Astrocyte of the cerebellum (primary cell): Measurements from ENCODE around the gene NIPA2.

Experiments
- DNase-seq: peaks from one replicate; pipeline ENCODE4 v3.0.0-alpha.2; 2011; ENCODE audit warnings: low read depth
- H3K4me3 ChIP-seq: 2 replicates; pipeline ENCODE4 v1.5.1; 2011; ENCODE audit warnings: mild to moderate bottlenecking, low read depth, low read length, moderate library complexity
- CTCF ChIP-seq: IDR thresholded peaks from 2 replicates; pipeline ENCODE4 v1.5.1; 2012; ENCODE audit warnings: low read length, low read depth, moderate library complexity, mild to moderate bottlenecking; ENCODE audit errors: missing control alignments
- in situ Hi-C: cut with HindIII; loops from 2 replicates; pipeline ENCODE4 v1.10.0; 2017; ENCODE audit warnings: low sequenced_read_pairs

The NIPA2 gene

GRCh38 chr15:22915866-22916515 lies 77.5 kb downstream of the NIPA2 start:
- TF ChIP-seq CTCF = no peak
- in situ Hi-C loops = no loop called here
- no peak overlapping the region for H3K4me3 ChIP-seq
- no peak for DNase-seq

DNA sequence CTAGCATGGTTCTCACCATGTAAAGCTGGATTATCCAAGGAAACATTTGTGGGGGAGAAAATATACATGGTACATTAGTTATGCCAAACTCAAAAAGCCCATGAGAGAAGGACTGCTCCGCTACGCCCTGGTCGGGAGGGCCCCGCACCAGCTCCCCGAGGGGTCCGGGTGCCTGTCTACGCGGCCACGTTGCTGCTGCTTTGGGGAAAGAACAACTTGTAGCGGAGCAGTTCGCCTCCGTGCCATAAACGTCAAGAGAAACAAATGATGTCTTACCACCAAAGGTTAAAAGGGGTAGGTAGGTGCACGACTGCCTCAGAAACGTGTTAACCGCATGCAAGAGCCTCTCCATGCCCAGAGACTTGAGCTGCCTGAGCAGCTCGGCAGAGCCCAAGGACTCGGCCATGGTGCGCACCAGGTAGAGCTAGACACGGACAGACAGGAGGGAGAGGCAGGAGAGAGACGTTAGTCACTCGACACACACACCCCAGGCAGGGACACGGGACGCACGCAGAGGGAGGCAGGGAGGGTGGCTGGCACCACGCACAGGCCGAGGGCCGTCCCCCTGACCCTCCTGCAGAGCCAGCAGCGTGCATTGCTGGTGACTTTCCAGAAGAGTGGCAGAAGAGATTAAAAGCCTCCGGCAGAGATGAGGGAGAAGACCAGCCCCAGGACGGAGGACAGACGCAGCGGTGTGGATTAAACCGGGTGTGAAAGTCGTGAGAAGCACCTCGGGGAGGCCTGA lies 78.3 kb downstream of the NIPA2 start:
- H3K4me3 ChIP-seq = no peak overlapping the region
- no peak for DNase-seq
- TF ChIP-seq CTCF = no peak
- in situ Hi-C loops = no loop called here

GRCh38 chr15:22917556-22917955 lies 79.1 kb downstream of the NIPA2 start:
- no peak for DNase-seq
- TF ChIP-seq CTCF = no peak
- in situ Hi-C loops = no loop called here
- no peak overlapping the region for H3K4me3 ChIP-seq
